HG03521 (cell line): ENCODE results near the gene TSC22D1.

Source experiments
- ATAC-seq: cut with Tn5 transposase; IDR thresholded peaks from one replicate; pipeline ENCODE4 v1.9.1; 2021; ENCODE audit warnings: mild to moderate bottlenecking, moderate library complexity; ENCODE audit not compliant: unreplicated experiment

The TSC22D1 gene

GRCh38 chr13:44508562-44509077, 67.5 kb downstream of the TSC22D1 start:
- ATAC-seq = no peak

DNA sequence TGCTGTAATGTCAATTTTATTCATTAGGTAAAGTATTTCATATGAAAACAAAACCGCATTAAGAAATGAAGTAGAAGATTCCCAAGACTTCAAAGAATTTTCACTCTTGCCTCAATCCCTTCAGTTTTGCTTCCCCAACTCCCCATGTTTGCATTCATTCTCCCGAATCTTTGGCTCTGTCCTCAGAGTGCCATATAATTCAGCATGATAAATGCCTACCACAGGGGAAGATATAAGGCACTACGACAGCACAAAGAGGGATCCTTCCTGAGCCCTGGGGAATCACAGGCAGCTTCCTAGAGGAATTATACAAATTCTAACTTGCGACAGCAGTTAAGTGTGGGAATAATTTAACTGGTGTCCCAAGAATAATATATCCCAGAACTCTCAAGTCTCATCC, 68.5 kb downstream of the TSC22D1 start:
- ATAC-seq = no peak

GRCh38 chr13:44506719-44507118, 69.4 kb downstream of the TSC22D1 start:
- ATAC-seq = no peak

- no peak for ATAC-seq
These were observed 69.9 kb downstream of the TSC22D1 start for GRCh38 chr13:44506251-44506650.

DNA sequence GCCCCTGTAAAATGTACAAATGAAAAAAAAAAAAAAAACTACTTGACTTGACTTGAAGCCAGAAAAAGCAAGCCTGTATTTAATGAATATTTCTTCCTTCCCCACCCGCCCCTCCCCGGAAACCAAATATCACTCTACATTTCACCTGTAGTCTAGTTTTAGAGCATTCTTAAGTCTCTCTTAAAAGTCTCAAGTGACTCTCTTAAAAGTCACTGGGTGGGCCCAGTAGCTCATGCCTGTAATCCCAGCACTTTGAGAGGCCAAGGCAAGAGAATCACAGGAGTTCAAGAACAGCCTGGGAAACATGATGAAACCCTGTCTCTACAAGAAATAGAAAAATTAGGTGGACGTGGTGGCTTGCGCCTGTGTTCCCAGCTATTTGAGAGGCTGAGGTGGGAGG, 72.0 kb downstream of the TSC22D1 start:
- ATAC-seq = no peak

- ATAC-seq = no peak
These were observed 77.2 kb downstream of the TSC22D1 start for GRCh38 chr13:44498969-44499368.

- ATAC-seq = no peak
These were observed 77.6 kb downstream of the TSC22D1 start for GRCh38 chr13:44498502-44498901.

GRCh38 chr13:44497801-44498200, 78.3 kb downstream of the TSC22D1 start:
- no peak for ATAC-seq

GRCh38 chr13:44493213-44493812, 82.8 kb downstream of the TSC22D1 start:
- no peak for ATAC-seq

GRCh38 chr13:44489751-44490150, 86.4 kb downstream of the TSC22D1 start:
- ATAC-seq = no peak

GRCh38 chr13:44487989-44488388, 88.1 kb downstream of the TSC22D1 start:
- no peak for ATAC-seq

GRCh38 chr13:44484562-44485138, 91.5 kb downstream of the TSC22D1 start:
- no peak for ATAC-seq

GRCh38 chr13:44474122-44474910, 101.8 kb downstream of the TSC22D1 start:
- no peak for ATAC-seq

- ATAC-seq = no peak
These were observed 104.4 kb downstream of the TSC22D1 start for GRCh38 chr13:44471686-44472085.

DNA sequence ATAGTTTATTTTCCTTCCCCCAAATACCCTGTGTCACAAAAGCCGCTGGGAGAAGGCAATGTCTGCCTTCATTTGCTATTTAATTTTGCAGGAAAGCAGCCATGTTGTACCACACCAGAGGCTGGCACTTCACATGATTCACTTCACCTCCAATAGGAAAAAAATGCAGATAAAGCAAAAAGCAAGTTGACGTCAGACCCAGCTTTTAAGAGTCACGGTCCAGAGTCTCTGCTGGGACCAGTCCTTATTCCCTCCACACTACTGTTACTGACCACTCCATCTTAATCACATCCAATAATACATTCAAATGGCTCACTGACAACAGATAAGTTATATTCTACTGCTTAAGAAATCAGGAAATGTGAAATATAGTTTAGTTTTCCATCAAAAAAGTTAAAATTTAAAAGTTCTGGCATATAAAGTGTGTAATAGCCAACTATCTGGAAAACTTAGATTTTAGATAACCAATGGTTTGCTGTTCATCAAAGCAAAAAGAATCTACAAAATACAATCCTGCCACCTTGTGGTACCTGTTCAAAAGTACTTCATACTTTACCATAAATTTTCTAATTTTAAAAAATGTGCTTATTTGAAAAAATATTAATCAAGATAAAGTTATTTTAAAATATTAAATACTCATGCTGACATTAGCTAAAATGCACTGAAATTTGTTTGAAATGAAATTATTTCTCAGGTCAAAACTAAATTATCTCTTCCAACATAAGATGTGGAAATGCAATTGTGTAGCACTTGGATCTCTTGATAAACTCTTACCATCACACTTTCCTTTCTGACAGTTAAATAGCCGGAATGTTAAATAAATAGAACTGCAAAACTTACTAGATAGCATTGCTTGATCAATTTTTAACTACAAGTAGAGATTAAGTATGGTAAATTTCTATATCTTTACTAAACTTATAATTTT, 105.2 kb downstream of the TSC22D1 start:
- ATAC-seq = no peak

DNA sequence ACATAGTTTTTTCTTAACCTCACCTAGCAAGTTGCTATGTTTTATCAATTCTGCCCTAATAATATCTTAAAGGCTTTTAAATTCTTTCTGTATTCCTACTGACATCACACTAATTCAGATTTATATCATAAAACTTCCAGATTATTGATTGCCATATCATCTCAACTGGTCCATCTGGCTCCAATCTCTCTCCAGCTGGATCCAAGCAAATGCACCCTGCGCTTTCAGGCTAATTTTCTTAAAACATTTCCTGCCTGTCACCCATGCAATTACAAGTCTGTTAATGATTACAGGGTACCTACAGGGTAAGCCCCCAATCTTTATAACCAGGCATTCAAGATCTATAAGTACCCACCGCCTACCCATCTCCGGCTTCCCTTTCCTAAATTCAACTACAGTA, 107.3 kb downstream of the TSC22D1 start:
- ATAC-seq = no peak

GRCh38 chr13:44465318-44465717, 110.8 kb downstream of the TSC22D1 start:
- ATAC-seq = no peak

DNA sequence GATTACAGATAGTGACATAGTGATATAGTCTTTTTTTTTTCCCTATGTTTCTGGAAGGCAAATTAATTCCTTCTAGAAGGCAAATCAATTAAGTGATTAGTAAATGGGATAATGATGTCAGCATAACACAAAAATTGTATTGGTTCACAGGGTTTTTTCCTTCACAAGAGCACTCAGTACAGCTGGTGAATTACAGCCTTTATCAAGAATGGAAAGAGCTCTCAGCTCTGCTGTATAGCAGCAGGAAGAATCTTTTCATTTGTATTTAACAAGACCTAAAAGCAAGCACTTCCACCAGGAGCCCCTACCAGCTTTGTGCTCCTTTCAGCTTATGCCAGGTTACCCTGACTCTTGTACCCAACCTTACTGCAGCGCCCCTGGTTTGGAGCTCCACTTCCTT, 111.7 kb downstream of the TSC22D1 start:
- no peak for ATAC-seq

DNA sequence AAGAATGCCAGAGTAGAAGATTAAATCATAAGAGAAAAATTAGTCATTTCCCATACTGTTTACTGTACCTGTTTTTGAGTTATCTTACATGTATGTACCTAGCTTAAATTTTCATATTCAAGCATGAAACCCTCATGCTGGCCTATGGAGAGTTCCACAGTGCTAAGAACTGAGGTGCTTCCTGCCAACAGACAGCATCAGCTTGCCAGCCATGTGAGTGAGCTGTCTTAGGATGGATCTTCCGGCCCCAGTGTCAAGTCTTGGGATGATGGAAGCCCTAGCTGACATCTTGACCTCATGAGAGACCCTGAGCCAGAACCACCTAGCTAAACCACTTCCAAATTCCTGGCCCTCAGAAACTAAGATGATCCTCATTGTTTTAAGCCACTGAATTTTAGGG, 112.4 kb downstream of the TSC22D1 start:
- ATAC-seq = no peak

- ATAC-seq = no peak
These were observed 116.5 kb downstream of the TSC22D1 start for GRCh38 chr13:44459674-44460073.
